Amygdala (tissue), 56 donors: Measurements from ENCODE around the gene NET1.
"Not testable (repeated sequence)": the region's sequence is repeated elsewhere in the genome, so short reads cannot be mapped to it uniquely, and the experiment has no call there.

ENCODE experiments used
- DNase-seq, 56 donors: peaks; one replicate each; lab custom pipeline; 2025; lab: John Stamatoyannopoulos, UW

NET1 gene

DNA sequence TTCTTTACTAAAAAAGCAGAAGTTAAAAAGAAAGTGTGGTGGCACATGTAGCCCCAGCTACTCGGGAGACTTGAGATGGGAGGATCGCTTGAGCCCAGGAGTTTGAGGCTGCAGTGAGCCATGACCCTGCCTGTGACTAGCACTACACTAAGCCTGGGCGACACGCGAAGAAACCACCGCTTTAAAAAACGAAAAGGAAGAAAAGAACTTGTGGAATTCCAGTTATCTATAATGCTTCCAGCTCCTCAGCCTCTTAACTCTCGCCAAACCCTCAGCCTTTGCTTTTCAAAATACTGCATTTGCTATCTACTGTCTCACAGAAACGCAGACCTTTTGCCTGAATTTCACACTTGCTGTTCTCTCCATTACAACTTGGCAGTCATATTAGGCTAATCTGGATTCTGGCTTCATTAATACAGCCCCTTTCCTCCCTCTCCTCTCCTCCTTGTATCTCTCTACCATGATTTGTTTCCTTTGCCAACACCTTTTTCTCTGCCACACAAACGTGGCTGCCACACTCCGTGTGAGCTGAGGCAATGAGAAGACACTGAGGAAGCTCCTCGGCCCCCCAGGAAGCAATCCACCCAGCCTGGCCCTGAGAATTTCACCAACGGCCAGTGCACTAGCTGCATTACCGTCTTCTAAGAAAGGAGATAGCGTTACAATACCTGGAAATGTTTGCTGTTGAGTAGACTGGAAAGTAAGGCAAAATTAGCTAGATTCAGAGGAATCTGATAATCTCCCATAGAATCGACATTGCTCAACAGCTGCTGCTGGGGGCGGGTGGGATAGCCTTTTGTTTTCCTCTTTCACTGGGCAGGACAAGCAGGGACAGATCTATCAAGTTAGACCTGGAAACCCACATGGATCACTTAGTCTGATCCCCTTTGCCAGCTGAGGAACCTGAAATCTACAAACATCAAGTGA, 49.8 kb downstream of the NET1 start:
- DNase-seq = no peak

DNA sequence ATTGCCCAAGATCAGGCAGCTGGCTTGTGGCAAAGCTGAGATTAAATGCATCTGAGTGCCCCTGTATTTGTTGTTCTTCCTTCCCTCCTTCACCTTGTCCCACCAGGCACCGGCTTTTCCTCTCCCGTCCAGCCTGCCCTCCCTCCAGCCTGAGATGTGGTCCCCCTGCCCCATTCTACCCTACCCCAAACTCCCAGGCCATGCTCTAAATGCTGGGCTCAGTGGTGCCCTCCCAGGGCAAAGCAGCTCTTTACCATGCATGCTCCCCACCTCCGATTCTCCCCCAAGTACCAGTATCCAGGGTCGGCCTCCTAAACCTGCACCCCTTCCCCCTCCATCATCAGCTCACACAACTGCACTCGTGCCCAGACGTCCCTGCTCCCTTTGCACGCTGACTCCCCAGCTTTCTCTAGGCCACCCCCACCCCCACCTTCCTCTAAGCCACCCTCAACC, 50.5 kb downstream of the NET1 start:
- no peak for DNase-seq

DNA sequence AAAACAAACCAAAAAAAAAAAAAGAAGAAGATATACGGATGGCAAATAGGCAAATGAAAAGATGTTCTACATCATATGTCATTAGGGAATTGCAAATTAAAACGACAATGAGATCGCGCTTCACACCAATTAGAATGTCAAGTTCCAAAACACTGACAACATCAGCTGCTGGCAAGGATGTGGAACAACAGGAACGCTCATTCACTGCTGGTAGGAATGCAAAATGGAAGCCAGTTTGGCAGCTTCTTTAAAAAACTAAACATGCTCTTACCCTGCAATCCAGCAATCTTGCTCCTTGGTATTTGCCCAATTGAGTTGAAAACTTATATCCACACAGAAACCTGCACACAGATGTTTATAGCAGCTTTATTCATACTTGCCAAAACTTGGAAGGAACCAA, 52.2 kb downstream of the NET1 start:
- DNase-seq = no peak

DNA sequence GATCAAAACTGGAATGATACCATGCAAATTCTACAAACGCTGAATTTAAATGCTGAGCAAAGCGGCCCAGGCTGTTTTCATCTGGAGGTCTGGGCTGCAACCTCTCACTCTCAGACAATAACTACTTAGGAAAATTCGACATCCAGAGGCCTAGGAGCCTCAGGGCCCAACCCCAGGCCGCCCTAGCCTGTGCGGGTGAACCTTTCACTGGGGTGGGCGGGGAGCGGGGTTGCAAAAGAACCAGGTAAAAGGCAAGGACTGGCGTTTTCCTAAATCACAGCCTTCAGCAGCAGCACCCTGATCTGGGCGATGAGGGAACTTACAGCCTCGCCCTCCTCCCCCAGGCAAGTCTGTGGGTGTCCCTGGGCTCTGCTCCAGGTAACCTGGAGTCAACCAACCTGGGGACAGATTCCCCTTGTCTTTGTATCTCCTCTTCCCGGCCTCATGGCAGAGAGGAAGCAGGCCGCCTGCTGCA, 53.7 kb downstream of the NET1 start:
- DNase-seq = no peak

DNA sequence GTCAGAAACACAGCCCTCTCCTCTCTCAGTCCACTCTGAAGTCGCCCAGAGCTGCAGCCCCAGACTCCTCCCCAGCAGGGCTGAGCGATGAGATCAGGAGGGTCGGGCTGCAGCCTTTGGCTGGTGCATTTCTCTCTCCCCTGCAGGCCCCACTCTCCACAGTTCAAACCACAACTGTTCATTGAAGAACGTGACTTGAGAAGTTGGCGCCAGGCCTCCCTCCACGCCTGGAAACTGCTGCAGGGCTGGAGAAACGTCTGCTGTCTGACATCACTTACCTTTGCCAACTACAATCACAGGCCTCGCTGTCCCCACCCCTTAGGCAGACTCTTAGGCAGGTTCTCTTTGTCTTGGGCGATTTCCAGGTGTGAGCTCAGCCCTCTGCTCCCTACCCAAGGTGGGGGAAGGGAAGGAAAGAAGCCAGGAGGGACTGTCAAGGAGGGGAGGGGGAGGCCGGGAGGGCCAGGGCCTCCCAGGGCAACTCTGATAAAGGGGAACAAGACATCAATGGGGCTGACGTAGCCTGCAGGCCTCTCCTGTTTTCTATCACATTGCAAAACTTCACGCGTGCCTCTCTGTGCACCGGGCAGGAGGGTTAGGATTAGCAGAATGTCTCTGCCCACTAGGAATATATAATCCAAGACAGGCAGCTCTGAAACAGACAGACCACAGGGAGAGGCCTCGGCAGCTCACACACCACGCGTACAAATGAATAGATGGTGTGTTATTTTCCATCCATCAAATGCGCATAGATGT, 54.3 kb downstream of the NET1 start:
- no peak for DNase-seq

DNA sequence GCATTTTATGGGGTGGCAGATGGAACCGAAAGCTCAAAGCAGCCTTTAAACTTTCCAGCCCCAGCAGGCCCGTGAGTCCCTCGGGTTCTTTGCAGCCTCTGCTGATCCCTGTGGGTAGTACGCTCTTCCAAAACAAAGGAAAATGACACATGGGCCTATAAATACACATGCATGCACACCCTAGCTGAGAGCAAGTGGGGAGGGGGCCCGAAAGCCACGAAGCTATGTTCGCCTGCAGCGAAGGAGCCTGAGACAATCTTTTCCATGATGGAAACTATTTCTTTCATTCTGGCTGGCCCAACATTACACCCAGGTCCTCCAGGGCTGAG, 54.8 kb downstream of the NET1 start:
- no peak for DNase-seq

DNA sequence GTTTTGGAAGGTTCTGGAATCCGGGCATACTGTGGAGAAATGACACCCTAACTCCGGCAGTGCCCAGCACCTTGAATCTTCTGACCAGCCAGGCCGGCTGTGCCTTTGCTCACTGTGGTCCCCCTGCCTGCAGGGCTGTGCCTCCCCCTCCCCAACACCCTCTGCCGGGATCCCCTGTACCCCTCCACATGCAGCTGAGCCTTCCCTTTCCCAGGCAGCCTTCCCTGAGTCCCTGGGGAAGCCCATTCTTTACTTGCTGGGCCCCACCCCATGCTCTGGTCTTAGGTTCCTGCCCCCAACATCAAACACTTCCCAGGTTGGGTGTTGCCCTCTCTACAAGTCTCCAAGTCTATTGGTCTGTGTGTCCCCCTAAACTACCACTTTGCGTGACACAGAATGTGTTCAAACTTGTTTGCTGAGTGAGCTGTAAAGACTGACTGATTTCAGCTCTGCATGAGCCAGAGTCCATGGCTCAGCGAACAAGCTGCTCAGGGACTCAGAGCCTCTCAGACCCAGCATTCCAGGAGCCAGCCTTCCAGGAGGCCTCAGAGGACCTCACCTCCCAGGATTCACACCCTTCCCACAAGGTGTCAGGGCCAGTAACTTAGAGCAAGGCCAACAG, 55.4 kb downstream of the NET1 start:
- DNase-seq = no peak

DNA sequence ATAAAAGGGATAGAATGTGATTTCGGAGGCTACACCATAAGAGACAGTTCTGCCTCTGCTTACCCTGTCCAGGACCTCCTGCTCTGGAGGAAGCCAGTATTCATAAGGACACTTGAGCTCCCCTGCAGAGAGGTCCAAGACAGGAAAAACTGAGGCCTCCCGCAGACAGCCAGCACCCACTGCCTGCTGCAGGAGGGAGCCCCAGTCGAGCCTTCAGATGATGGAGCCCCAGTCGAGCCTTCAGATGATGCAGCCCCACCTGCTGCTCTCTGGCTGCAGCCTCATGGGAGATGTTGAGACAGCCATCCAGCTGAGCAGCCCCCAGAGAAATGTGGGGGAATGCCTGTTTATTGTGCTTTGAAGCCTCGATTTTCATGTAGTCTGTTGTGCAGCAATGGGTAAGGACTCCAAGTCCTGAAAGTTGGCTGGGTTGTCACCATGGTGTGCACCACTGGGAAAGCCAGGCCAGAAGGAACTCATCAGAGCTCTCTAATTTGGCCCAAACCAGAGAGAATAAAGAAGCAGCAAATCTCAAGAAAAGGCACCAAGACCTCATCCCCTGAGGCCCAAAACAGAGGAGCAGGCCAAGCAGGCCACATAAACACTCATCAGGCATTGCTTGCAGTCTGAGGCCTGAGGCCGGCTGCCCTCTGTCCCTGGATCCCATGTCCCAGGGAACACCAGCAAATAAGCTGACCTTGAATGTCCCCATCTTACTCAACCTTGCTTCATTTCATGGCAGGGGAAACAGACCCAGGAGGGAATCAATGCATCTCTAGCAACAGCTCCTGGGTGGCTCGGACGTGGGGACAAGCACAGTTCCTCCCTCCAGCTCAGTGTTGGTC, 56.1 kb downstream of the NET1 start:
- DNase-seq = no peak

DNA sequence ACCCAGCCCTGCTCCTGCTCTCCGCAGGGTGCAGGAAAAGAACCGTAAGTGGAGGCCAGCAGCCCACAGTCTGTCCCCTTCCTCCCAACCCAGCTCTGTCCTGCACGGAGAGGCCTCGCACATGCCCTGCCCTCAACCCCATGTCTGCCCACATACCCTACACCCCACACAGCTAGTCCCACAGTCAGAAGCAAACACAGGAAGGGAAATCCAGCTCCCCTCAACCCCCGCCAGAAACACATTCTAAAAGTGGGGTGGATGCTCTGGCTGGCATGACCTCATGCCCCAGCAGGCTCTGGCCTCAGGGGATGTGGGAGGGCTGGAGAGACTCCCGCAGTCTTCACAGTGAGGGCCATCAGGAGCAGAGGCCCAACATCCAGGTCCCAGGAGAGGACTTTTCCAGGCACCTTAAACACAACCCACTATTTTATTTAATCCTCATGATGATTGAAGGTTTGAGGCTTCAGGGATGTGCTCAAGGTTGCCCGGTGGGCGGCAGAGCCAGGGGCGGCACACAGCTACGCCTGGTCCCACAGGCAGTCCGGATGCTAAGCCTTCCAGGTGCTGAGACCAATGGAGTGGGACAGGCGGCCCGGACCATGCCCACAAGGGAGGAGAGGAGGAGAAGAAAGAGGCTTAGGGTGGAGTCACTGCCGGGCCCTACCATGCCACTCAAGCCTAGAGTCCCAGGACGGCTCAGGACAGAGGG, 57.1 kb downstream of the NET1 start:
- DNase-seq = peak in 1 of 56 donors; percentile 14

DNA sequence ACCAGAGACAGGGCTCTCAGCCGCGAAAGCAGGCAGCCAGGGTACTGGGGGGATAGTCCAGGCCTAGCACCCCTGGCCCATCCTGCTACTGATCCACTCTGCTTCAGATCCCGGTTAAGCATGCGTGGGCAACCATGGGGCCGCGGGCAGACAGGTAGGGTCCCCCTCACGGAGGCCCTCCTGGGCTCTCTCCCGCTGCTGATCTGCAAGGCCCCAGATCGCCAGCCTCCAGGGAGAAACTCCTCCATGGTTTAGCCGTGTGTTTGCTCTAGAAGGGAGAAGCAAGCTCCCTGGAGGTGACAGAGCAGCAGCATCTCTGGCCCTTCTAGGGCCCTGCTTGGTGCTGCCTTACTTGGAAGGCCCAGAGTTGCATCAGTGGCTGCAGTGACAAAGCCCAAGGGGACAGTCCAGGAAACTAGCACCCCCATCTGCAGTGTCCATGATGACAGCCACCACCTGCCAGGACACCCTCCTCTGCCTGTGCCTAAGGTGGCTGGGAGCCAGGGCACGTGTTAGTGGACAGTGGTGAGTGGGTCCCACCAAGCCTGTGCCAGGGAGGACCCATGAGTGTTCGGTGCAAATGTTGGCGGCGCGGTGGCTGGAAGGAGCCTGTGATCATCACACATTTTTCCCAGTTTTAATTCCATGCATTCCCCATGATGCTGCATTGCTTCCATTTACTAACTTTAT, 57.9 kb downstream of the NET1 start:
- no peak for DNase-seq

DNA sequence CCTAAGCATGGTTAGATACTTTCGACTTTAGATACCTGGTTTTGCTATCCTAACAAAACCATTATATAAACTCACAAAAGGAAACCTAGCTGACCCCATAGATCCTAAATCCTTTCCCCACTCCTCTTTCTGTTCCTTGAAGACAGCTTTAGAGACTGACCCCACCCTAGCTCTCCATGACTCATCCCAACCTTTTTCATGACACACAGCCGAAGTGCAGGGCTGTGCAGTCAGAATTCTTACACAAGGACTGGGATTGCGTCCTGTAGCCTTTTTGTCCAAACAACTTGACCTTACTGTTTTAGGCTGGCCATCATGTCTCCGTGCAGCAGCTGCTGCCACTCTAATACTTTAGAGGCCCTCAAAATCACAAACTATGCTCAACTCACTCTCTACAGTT, 62.3 kb downstream of the NET1 start:
- DNase-seq = not testable (repeated sequence)

DNA sequence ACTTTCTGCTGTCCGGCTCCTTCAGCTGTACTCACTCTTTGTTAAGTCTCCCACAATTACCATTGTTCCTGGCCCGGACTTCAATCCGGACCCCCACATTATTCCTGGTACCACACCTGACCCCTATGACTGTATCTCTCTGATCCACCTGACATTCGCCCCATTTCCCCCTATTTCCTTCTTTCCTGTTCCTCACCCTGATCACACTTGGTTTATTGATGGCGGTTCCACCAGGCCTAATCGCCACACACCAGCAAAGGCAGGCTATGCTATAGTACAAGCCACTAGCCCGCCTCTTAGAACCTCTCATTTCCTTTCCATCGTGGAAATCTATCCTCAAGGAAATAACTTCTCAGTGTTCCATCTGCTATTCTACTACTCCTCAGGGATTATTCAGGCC, 62.7 kb downstream of the NET1 start:
- not testable (repeated sequence) for DNase-seq

DNA sequence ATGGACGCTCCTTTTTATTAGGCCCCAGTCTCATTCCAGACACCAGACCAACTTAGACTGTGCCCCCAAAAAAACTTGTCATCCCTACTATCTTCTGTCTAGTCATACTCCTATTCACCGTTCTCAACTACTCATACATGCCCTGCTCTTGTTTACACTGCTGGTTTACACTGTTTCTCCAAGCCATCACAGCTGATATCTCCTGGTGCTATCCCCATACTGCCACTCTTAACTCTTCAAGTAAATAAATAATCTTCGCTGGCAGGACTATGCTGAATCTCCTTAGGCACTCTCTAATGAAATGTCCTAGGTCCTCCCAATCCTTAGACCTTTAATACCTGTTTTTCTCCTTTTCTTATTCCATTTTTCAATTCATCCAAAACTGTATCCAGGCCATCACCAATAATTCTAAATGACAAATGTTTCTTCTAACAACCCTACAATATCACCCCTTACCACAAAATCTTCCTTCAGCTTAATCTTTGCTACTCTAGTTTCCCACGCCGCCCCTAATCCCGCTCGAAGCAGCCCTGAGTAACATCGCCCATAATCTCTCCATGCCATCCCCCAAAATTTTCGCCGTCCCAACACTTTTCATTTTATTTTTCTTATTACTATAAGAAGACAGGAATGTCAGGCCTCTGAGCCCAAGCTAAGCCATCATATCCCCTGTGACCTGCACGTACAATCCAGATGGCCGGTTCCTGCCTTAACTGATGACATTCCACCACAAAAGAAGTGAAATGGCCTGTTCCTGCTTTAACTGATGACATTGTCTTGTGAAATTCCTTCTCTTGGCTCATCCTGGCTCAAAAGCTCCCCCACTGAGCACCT, 63.8 kb downstream of the NET1 start:
- not testable (repeated sequence) for DNase-seq

DNA sequence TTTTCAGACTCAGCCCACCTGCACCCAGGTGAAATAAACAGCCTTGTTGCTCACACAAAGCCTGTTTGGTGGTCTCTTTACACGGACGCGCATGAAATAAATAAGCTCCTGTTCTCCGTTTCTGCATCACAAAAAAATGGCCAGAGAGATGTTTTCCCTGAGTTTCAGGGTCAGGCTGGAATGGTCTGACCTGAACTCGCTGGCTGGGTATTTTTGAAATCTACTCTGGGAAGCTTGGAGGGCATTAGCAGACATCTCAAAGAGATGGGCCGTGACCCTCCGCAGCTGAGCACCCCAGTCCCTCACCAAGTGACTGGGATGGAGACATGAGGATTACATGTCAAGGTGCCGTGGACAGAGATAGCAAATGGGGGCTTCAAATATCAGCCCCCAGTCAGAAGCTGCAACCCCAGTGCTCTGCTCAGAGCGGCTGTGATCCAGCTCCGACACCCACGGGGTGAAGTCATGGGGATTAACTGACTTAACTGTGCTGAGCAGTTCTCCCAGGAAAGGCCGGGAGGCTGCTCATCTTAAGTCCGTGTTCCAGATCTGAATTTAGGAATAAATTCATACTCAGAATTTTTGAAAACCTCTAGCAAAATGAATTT, 64.7 kb downstream of the NET1 start:
- DNase-seq = no peak

DNA sequence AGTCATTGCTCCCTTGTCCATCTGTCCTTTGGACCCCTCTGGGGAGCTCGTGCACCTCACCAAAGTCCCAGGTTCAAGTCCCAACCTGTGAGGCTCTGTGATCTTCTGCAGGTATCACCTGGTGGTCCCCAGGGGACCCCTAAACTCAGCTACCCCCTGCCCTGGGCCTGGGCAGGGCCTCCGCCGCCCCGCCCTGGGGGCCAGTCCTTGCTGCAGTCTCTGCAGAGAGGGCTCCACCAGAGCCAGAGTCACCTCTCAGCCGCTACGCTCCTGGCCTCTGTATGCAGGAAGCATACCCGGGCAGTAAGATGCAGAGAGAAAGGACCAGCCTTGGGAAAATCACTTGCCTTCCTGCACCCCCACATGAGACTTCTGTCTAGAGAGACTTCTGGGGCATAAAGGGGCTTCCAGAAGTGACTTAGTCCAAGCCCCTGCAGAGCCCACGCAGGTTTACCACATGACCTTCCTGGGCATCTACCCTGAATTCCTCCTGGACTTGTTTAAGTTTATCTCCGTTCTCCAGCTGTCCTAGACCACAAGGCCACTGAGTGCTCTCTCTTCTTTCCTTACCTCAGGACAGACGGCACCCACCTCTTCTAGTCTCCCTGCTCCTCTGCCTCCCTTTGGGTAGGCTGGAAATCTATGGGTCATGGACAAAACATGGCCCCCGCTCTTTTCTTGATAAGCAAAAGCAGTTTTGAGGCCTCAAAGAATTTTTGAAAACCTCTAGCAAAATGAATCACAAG, 65.8 kb downstream of the NET1 start:
- no peak for DNase-seq

DNA sequence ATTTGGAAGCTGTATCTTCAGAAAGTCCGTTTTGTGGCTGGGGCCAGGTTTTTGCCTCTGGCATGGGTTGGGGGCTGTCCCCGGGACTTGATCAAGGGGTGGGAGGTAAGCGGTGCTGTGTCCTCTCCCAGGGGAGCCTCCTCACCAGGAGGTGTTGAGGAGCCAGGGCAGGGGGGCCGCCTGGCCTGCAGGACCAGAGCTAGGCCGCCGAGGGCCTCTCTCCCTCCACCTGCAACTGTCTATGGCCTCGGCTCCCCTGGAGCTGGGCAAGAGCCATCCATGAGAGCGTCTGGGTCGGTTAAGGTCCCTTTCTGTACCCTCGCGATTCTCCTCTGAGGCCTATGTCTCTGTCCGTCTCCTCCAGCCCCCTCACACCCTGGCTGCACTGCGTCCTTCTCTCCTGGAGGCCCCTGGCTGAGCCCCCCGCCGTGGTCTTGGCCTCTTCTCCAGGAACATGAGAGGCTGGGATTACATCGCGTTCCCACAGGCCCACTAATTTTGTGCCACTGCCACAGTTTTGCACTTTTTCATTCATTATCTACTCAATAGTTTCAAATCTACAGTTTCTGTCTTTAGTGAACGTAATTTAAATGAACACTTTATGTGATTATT, 66.4 kb downstream of the NET1 start:
- no peak for DNase-seq
